HAP-1 (cell line): ENCODE data around the gene GTF2B.
"Not testable (repeated sequence)": the region's sequence is repeated elsewhere in the genome, so short reads cannot be mapped to it uniquely, and the experiment has no call there.

Experiments
- DNase-seq, 2 experiments: peaks; one replicate each; pipeline ENCODE4 v3.0.0-alpha.2; 2016 to 2020; ENCODE audit warnings: low spot score in 2 of 2
- H3K27me3 ChIP-seq: fragments of 250-450 bp; sonication (Bioruptor Pico); 2 replicates; pipeline ENCODE4 v1.5.1; 2020; ENCODE audit warnings: low read depth, mild to moderate bottlenecking, moderate library complexity
- H3K36me3 ChIP-seq: fragments of 250-450 bp; sonication (Bioruptor Pico); replicated peaks from 2 replicates; pipeline ENCODE4 v1.5.1; 2020; ENCODE audit warnings: mild to moderate bottlenecking
- H3K4me1 ChIP-seq: fragments of 250-450 bp; sonication (Bioruptor Pico); 2 replicates; pipeline ENCODE4 v1.5.1; 2020; ENCODE audit warnings: mild to moderate bottlenecking
- H3K4me3 ChIP-seq: fragments of 250-450 bp; sonication (Bioruptor Pico); 2 replicates; pipeline ENCODE4 v1.5.1; 2020; ENCODE audit warnings: mild to moderate bottlenecking, moderate library complexity
- H3K9me3 ChIP-seq: fragments of 250-450 bp; sonication (Bioruptor Pico); 2 replicates; pipeline ENCODE4 v1.5.1; 2020; ENCODE audit warnings: mild to moderate bottlenecking, moderate library complexity
- in situ Hi-C: fragments of 300-500 bp; cut with MboI; formaldehyde crosslinking; loops from 3 replicates; pipeline ENCODE4 v1.14.3; 2020; ENCODE audit warnings: low sequenced_read_pairs, inconsistent platforms, mixed read lengths

The GTF2B gene

GRCh38 chr1:88891318-88891950, at the start of gene GTF2B:
TSS of gene GTF2B (minus strand) at chr1:88891567. CDS start at chr1:88891499, 68 bp downstream.
- Histone ChIP-seq H3K36me3 (no peaks in the 10 kb centered on the region; the same call in 1 of the 2 replicates), H3K27me3 (no peaks in the 10 kb centered on the region), H3K4me3 (peak within 1 kb of the TSS; percentile 87), H3K9me3 (no peaks in the 10 kb centered on the region), H3K4me1 (peaks cover 6% of the 10 kb centered on the region)
- in situ Hi-C loops, result no loop called here
- DNase-seq, result peak; percentile 69 to 89

GRCh38 chr1:88938528-88938927, 47.2 kb upstream of the GTF2B start:
- peaks cover 20% of the 10 kb centered on the region for H3K36me3 ChIP-seq
- DNase-seq, H3K9me3 ChIP-seq, H3K4me3 ChIP-seq, H3K4me1 ChIP-seq, in situ Hi-C loops, H3K27me3 ChIP-seq: not testable (repeated sequence)

GRCh38 chr1:88936760-88937342, 45.5 kb upstream of the GTF2B start:
- Histone ChIP-seq H3K4me1 (no peaks in the 10 kb centered on the region), H3K27me3 (no peaks in the 10 kb centered on the region), H3K4me3 (no peak overlapping the region), H3K36me3 (peaks cover 12% of the 10 kb centered on the region), H3K9me3 (no peaks in the 10 kb centered on the region)
- DNase-seq, result no peak
- in situ Hi-C loops, result no loop called here

- Histone ChIP-seq H3K36me3 (peaks cover 12% of the 10 kb centered on the region), H3K9me3 (no peaks in the 10 kb centered on the region), H3K4me1 (no peaks in the 10 kb centered on the region), H3K4me3 (no peak overlapping the region), H3K27me3 (no peaks in the 10 kb centered on the region)
- in situ Hi-C loops, result no loop called here
- DNase-seq, result no peak
Measured at GRCh38 chr1:88936223-88936523, 44.8 kb upstream of the GTF2B start.

DNA sequence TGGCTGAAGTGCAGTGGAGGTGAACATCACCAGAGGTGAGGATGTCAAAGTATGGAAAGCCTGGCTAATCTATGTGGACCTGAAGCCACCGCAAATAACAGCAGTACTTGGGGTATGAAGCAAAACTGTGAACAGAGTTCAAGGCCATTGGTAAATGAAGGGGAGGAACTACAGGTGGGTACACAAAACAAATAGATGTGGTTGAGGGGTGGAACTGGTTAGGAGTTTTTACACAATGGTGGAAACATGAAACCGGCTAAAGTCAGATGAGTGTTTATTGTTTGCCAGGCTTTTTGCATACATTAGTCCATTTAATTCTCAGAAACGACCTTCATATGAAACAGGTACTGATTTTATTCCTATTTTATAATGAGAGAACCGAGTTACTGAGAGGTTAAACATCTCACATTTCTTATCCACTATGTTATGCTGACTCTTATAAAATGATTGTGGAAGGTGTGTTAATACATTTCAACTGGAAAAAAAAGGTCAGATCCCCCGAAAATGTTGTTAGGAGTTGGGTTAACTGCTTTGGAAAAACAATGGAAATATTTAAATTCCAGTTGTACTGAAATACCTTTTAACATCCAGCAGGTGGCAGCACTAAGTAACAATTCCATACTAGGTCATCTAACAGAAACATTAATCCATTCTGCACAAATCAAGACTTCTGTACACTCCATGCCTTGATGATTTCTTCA, 44.3 kb upstream of the GTF2B start:
- H3K4me3 ChIP-seq, result no peak overlapping the region
- no peaks in the 10 kb centered on the region for H3K4me1 ChIP-seq
- in situ Hi-C loops, result no loop called here
- H3K9me3 ChIP-seq, result no peaks in the 10 kb centered on the region
- peak; percentile 24 to 49 for DNase-seq
- peaks cover 12% of the 10 kb centered on the region for H3K36me3 ChIP-seq
- no peaks in the 10 kb centered on the region for H3K27me3 ChIP-seq

GRCh38 chr1:88930176-88930575, 38.8 kb upstream of the GTF2B start:
- H3K9me3 ChIP-seq, H3K27me3 ChIP-seq, DNase-seq, H3K36me3 ChIP-seq, H3K4me3 ChIP-seq, H3K4me1 ChIP-seq, in situ Hi-C loops: not testable (repeated sequence)

DNA sequence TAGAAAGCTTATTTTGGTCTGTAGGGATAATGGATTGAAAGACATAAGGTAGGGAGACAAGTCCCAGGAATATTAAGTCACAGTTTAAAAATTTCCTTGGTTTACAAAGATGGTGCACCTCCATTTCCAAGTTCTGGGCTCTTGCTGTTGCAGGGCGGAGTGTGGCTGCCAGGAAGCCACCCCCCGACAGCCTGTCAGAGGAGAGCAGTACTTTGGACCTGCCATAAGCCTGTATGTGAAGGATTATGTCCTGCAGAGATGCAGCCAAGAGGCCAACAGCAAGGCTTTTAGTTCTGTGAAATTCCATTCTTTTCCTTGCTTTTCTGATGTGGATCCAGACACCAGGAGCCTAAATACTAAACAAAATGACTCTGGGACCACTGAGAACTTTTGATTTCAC, 31.9 kb upstream of the GTF2B start:
- Histone ChIP-seq H3K36me3 (peaks cover 6% of the 10 kb centered on the region), H3K27me3 (no peaks in the 10 kb centered on the region), H3K9me3 (no peaks in the 10 kb centered on the region), H3K4me3 (no peak overlapping the region), H3K4me1 (no peaks in the 10 kb centered on the region)
- no peak for DNase-seq
- in situ Hi-C loops, result no loop called here

DNA sequence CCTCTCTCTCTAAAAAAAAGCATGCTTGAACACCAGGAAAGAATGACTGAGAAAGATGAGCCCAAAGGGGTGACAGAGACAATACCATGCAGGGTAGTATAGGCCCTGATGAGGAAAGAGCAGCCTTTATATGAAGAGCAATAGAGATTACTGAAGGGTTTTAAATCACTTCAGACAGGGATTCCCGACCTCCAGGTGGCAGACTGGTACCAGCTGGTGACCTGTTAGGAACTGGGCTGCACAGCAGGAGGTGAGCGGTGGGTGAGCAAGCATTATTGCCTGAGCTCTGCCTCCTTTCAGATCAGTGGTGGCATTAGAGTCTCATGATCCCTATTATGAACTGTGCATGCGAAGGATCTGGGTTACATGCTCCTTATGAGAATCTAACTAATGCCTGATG, 30.8 kb upstream of the GTF2B start:
- no peaks in the 10 kb centered on the region for H3K27me3 ChIP-seq
- no peaks in the 10 kb centered on the region for H3K4me1 ChIP-seq
- no peak overlapping the region for H3K4me3 ChIP-seq
- DNase-seq, result no peak
- H3K9me3 ChIP-seq, result 0 out of 2 replicates have a peak, but pooled peaks cover under 1% of the 10 kb centered on the region
- peaks cover 6% of the 10 kb centered on the region for H3K36me3 ChIP-seq
- in situ Hi-C loops, result no loop called here

DNA sequence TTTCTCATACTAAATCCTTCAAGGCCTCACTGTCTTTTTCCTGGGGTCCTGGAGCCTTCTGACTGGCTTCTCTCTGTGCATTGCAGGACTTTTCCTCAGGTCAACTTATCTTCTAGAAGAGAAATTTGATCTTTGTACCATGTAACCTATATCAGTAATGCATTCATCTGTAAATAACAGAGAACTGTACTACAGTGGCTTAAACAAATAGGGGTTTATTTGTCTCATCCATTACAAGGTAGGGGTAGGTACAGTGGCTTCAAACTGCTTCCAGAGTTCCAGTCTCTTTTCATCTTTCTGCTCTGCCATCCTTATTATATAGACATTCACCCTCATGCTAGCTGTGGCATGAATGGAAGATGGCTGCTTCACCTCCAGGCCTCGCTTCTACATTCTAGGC, 29.5 kb upstream of the GTF2B start:
- H3K4me1 ChIP-seq, result peaks cover 2% of the 10 kb centered on the region; the same call in 1 of the 2 replicates
- DNase-seq, result no peak
- no peak overlapping the region for H3K4me3 ChIP-seq
- H3K36me3 ChIP-seq, result peaks cover 3% of the 10 kb centered on the region
- in situ Hi-C loops, result no loop called here
- H3K9me3 ChIP-seq, result peaks cover 5% of the 10 kb centered on the region; the same call in 1 of the 2 replicates
- no peaks in the 10 kb centered on the region for H3K27me3 ChIP-seq

DNA sequence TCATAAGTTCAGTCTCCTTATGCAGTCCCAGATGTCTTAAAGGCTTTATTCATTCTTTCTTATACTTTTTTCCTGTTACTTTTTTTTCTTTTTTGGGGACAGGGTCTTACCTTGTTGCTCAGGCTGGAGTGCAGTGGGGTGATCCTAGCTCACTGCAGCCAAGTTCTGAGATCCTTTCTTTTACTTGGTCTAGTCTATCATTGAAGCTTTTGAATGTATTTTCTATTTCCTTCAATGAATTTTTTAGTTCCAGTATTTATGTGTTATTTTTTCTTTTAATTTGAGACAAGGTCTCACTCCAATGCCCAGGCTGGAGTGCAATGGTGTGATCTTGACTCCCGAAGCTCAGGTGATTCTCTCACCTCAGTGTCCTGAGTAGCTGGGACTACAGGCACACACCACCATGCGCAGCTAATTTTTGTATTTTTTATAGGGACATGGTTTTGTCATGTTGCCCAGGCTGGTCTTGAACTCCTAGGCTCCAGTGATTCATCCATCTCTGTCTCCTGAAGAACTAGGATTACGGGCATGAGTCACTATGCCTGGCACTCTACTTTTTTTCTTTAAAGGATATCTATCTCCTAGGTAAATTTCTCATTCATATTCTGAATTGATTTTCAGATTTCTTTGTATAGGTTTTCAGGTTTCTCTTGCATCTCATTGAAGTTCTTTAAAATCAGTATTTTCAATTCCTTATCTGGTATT, 26.1 kb upstream of the GTF2B start:
- in situ Hi-C loops, result no loop called here
- H3K36me3 ChIP-seq, result no peaks in the 10 kb centered on the region
- no peaks in the 10 kb centered on the region for H3K27me3 ChIP-seq
- no peak for DNase-seq
- H3K9me3 ChIP-seq, result peaks cover 5% of the 10 kb centered on the region; the same call in 1 of the 2 replicates
- H3K4me3 ChIP-seq, result no peak overlapping the region
- peaks cover 2% of the 10 kb centered on the region; the same call in 1 of the 2 replicates for H3K4me1 ChIP-seq

- Histone ChIP-seq H3K36me3 (no peaks in the 10 kb centered on the region), H3K4me3 (no peak overlapping the region), H3K9me3 (peaks cover 5% of the 10 kb centered on the region; the same call in 1 of the 2 replicates), H3K27me3 (no peaks in the 10 kb centered on the region), H3K4me1 (peaks cover 2% of the 10 kb centered on the region; the same call in 1 of the 2 replicates)
- in situ Hi-C loops, result no loop called here
- no peak for DNase-seq
Measured at GRCh38 chr1:88916883-88917282, 25.5 kb upstream of the GTF2B start.

- H3K36me3 ChIP-seq, H3K9me3 ChIP-seq, in situ Hi-C loops, DNase-seq, H3K4me1 ChIP-seq, H3K4me3 ChIP-seq, H3K27me3 ChIP-seq: not testable (repeated sequence)
Measured at GRCh38 chr1:88911800-88912199, 20.4 kb upstream of the GTF2B start.

DNA sequence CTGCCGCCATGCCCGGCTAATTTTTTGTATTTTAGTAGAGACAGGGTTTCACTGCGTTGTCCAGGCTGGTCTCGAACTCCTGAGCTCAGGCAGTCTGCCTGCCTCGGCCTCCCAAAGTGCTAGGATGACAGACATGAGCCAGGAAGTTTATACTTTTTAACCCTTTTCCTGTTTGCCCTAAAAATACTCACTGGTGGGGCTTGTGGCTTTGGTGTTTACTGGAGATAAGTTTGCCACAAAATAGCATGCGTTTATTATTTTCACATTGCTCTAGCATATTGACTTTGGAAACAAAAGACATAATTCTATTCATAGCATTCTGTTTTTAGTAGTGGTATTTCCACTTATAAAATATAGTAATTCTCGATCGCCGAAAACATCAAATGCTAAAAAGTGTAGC, 19.8 kb upstream of the GTF2B start:
- DNase-seq, result no peak
- H3K9me3 ChIP-seq, result no peaks in the 10 kb centered on the region
- H3K27me3 ChIP-seq, result no peaks in the 10 kb centered on the region
- no peaks in the 10 kb centered on the region for H3K36me3 ChIP-seq
- H3K4me1 ChIP-seq, result no peaks in the 10 kb centered on the region
- in situ Hi-C loops, result no loop called here
- H3K4me3 ChIP-seq, result no peak overlapping the region

- H3K9me3 ChIP-seq, result no peaks in the 10 kb centered on the region
- no peaks in the 10 kb centered on the region for H3K4me1 ChIP-seq
- in situ Hi-C loops, result no loop called here
- no peak overlapping the region for H3K4me3 ChIP-seq
- H3K27me3 ChIP-seq, result no peaks in the 10 kb centered on the region
- no peaks in the 10 kb centered on the region for H3K36me3 ChIP-seq
- DNase-seq, result no peak
Measured at GRCh38 chr1:88910401-88910800, 19.0 kb upstream of the GTF2B start.
